Gastrocnemius medialis (tissue), 4 donors: Measurements from ENCODE around the gene DNMBP.
"Not testable (repeated sequence)": the region's sequence is repeated elsewhere in the genome, so short reads cannot be mapped to it uniquely, and the experiment has no call there.

ENCODE experiments used
- CTCF ChIP-seq, 5 experiments: fragments of 450-650 bp in 3 of 5; fragments of 200-600 bp in 2 of 5; sonication (generic) in 2 of 5; IDR thresholded peaks in 4 of 5; conservative IDR thresholded peaks in 1 of 5; 1 replicate in 4 of 5; 2 replicates in 1 of 5; pipeline ENCODE4 v1.5.1; 2016 to 2019; ENCODE audit warnings: antibody characterized with exemption in 5 of 5, mild to moderate bottlenecking in 3 of 5, moderate library complexity in 3 of 5
- POLR2A ChIP-seq, 2 donors: fragments of 450-650 bp; IDR thresholded peaks; one replicate each; pipeline ENCODE4 v1.6.1; 2017; ENCODE audit warnings: antibody characterized with exemption in 2 of 2, mild to moderate bottlenecking in 2 of 2, moderate library complexity in 2 of 2

DNA sequence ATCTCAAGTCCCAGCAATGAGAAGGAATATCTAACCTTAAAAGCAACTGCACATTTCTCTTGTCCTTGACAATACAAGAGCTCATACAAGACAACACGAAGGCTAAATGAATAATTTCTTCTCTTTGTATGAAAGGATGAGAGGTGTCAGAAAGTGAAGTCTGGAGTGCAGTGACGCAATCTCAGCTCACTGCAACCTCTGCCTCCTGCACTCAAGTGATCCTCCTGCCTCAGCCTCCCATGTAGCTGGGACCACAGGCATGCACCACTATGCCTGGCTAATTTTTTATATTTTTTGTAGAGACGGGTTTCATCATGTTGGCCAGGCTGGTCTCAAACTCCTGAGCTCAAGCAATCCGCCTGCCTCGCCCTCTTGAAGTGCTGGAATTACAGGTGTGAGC, 24.1 kb downstream of the DNMBP start:
- TF ChIP-seq POLR2A (IDR thresholded peaks at IDR 0.05); CTCF (IDR thresholded peaks at IDR 0.05 in 4 of 5, conservative IDR thresholded peaks at IDR 0.05 in 1 of 5): not testable (repeated sequence)
